Heart left ventricle (tissue), 16 donors: ENCODE data around the gene DHRS3. TPM values are rescaled to one million over a fixed set of nuclear protein-coding genes. Genes with fewer than 3 reads are reported as not detected.

Experiments
- ATAC-seq, 4 donors: fragments of 200-7000 bp; cut with Tn5 transposase; one replicate each; pipeline ENCODE4 v1.9.1; 2020 to 2022; ENCODE audit warnings: moderate library complexity in 4 of 4, mild to moderate bottlenecking in 3 of 4, moderate number of reproducible peaks in 1 of 4
- DNase-seq, 5 donors: peaks; one replicate each; pipeline ENCODE4 v3.0.0-alpha.2; 2020
- H3K27ac ChIP-seq, 12 donors: fragments of 200-600 bp; sonication (generic) in 4 of 12; one replicate each; pipeline versions ENCODE4 v1.5.0 to v1.8.0; 2016 to 2022; ENCODE audit warnings: mild to moderate bottlenecking in 2 of 12
- H3K27me3 ChIP-seq, 9 donors: fragments of 200-600 bp; sonication (generic) in 2 of 9; one replicate each; pipeline versions ENCODE4 v1.5.1 to v1.8.0; 2016 to 2022; ENCODE audit warnings: mild to moderate bottlenecking in 3 of 9
- H3K36me3 ChIP-seq, 9 donors: fragments of 200-600 bp; sonication (generic) in 2 of 9; one replicate each; pipeline versions ENCODE4 v1.5.0 to v1.8.0; 2018 to 2022; ENCODE audit warnings: mild to moderate bottlenecking in 2 of 9
- H3K4me1 ChIP-seq, 12 donors: fragments of 200-600 bp; sonication (generic) in 4 of 12; one replicate each; pipeline versions ENCODE4 v1.5.0 to v1.8.0; 2016 to 2022; ENCODE audit warnings: mild to moderate bottlenecking in 3 of 12
- H3K4me3 ChIP-seq, 12 donors: fragments of 200-600 bp; sonication (generic) in 4 of 12; one replicate each; pipeline versions ENCODE4 v1.5.0 to v1.8.0; 2017 to 2022; ENCODE audit warnings: mild to moderate bottlenecking in 9 of 12, moderate library complexity in 4 of 12
- H3K9me3 ChIP-seq, 12 donors: fragments of 200-600 bp; sonication (generic) in 4 of 12; one replicate each; pipeline versions ENCODE4 v1.5.0 to v1.8.0; 2016 to 2022; ENCODE audit warnings: mild to moderate bottlenecking in 1 of 12
- CTCF ChIP-seq, 12 donors: fragments of 200-600 bp; sonication (generic) in 4 of 12; IDR thresholded peaks; one replicate each; pipeline versions ENCODE4 v1.5.0 to v1.8.0; 2018 to 2022; ENCODE audit warnings: antibody characterized with exemption in 12 of 12, mild to moderate bottlenecking in 5 of 12
- POLR2A ChIP-seq, 2 donors: fragments of 450-650 bp; IDR thresholded peaks; one replicate each; pipeline ENCODE4 v1.6.1; 2017; ENCODE audit warnings: antibody characterized with exemption in 2 of 2, mild to moderate bottlenecking in 2 of 2, moderate library complexity in 2 of 2
- WGBS, 4 donors: extraction: QIAGEN DNeasy Blood & Tissue Kit in 2 of 4; methylation state at CpG; one replicate each; pipeline versions ENCODE4 v1.1.5 to v1.1.7; 2013 to 2018; 5-methylcytosine and 5-hydroxymethylcytosine counted together
- intact Hi-C, 10 donors: fragments of 100-400 bp; cut with DNase I; formaldehyde crosslinking; loops; one replicate each; pipeline versions ENCODE4 v1.11.1 to v1.14.2; 2022
- polyA plus RNA-seq, 2 donors: library from polyadenylated mRNA; stranded (reverse); fragments of 200-250 nt; gene quantifications; one replicate each; pipeline ENCODE4 v1.2.3, GENCODE V29; 2013
- total RNA-seq, 9 donors: library from RNA; depleted of rRNA in 2 of 9; stranded (reverse); fragments of >200 nt in 2 of 9; fragmentation: NEBNext Ultra II Directional in 3 of 9; extraction: Animal tissue kit (Norgen Biotek cat#: 25700) in 3 of 9; gene quantifications; one replicate each; pipeline versions ENCODE4 v1.1.0 to v1.2.4, GENCODE V29; 2016 to 2023
- donor health status: ischemic (EF 13 %, LVEDD 7.1; RV severe dilation, severe dysfunction).
- donor health status: healthy with polysubstance abuse.
- donor health status: DM: no; HTN: yes; CAD: no.
- donor health status: DM: no; HTN: no; CAD: no.
- donor health status: ischemic (EF 25% LVEDD 6.9; RV normal size, moderate dysfunction).
- donor health status: ischemic (EF 25% LVEDD 5.7; RV mildly dilated, moderate dysfunction).
- donor health status: healthy.
- donor health status: DM: yes; HTN: yes; CAD: no.
- donor health status: ischemic (EF 35%, LVEDD 5.7; RV mildly dilated, moderate dysfunction).
- donor health status: nonischemic (EF 11% LVEDD 7.7; RV severe dilation, severe dysfunction).
- donor health status: DM: yes; HTN: yes; CAD: no.
- donor health status: PGD.
- donor health status: ischemic (EF 29% LVEDD 5.4; RV normal size, mild dysfunction).
- donor health status: nonischemic (EF 23%, LVEDD 6.1; RV moderate dilation, normal function).

Gene DHRS3
- total and polyA plus RNA-seq, 11 donors, result 28.6 to 102 (median 59.9) TPM

GRCh38 chr1:12631571-12631970, 13.6 kb upstream of the DHRS3 start:
- intact Hi-C loops, result no loop called here
- TF ChIP-seq POLR2A (IDR thresholded peaks at IDR 0.05) (no peak), CTCF (IDR thresholded peaks at IDR 0.05) (no peak)
- no peak overlapping the region for H3K4me3 ChIP-seq
- DNase-seq, result no peak
- H3K36me3 ChIP-seq, result no peaks in the 10 kb centered on the region
- H3K9me3 ChIP-seq, result no peaks in the 10 kb centered on the region
- H3K27ac ChIP-seq, result no peak overlapping the region
- H3K4me1 ChIP-seq, result peaks cover 0 to 25% (median 13%) of the 10 kb centered on the region in 12 donors
- H3K27me3 ChIP-seq, result no peaks in the 10 kb centered on the region
- 97 to 100% (median 97%) methylated on average over 5 to 8 of the region's 8 CpGs for WGBS, 4 donors
- no peak for ATAC-seq

GRCh38 chr1:12630946-12631530, 13.0 kb upstream of the DHRS3 start:
- H3K4me1 ChIP-seq, result peaks cover 0 to 23% (median 8%) of the 10 kb centered on the region in 12 donors
- H3K9me3 ChIP-seq, result no peaks in the 10 kb centered on the region
- intact Hi-C loops, result no loop called here
- DNase-seq (no peak), ATAC-seq (peak in 1 of 4 donors; percentile 20)
- 72 to 92% (median 80%) methylated on average over 4 to 6 of the region's 6 CpGs for WGBS, 4 donors
- TF ChIP-seq CTCF (IDR thresholded peaks at IDR 0.05) (no peak), POLR2A (IDR thresholded peaks at IDR 0.05) (no peak)
- H3K27ac ChIP-seq, result no peak overlapping the region
- no peak overlapping the region for H3K4me3 ChIP-seq
- H3K36me3 ChIP-seq, result no peaks in the 10 kb centered on the region
- no peaks in the 10 kb centered on the region for H3K27me3 ChIP-seq

- TF ChIP-seq CTCF (IDR thresholded peaks at IDR 0.05), result no peak
- TF ChIP-seq POLR2A (IDR thresholded peaks at IDR 0.05), result no peak
- ATAC-seq (no peak), DNase-seq (no peak)
- Histone ChIP-seq H3K9me3 (no peaks in the 10 kb centered on the region), H3K4me1 (peaks cover 0 to 20% (median 7%) of the 10 kb centered on the region in 12 donors), H3K4me3 (no peak overlapping the region), H3K27ac (no peak overlapping the region), H3K36me3 (no peaks in the 10 kb centered on the region), H3K27me3 (no peaks in the 10 kb centered on the region)
- intact Hi-C loops, result loop anchor here in 3 of 10 donors (10.0 kb wide), 1 partner anchor 315 kb away; no protein-coding TSS in a partner anchor
- 84 to 93% (median 87%) methylated on average over 11 to 15 of the region's 15 CpGs for WGBS, 4 donors
These were observed 12.2 kb upstream of the DHRS3 start for GRCh38 chr1:12629985-12630760.

DNA sequence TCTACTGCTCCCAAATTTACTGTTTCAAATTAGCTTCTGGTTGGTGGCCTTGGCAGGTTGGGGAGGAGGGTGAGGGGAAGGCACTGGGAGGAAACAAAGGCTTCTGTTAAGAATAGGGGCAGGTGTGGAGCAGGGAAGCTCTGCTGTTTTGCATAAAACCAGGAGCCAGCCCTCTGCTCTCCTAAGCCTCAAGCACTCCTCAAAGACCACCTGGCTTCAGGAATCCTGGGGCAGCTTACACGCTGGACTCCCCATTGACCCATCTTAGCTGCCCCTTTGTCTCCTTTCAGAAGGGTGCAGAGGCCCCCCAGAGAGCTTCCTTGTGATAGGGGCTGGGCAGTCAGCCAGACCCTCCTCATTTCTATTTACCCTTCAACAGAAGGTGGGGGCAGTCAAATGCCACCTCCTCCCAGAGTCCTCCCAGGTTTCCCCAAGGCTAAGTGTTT, 11.5 kb upstream of the DHRS3 start:
- ATAC-seq, result no peak
- H3K9me3 ChIP-seq, result no peaks in the 10 kb centered on the region
- 86 to 100% (median 92%) methylated on average over 1 of the region's 1 CpG for WGBS, 4 donors
- peaks cover 0 to 17% (median 5%) of the 10 kb centered on the region in 12 donors for H3K4me1 ChIP-seq
- no peaks in the 10 kb centered on the region for H3K27me3 ChIP-seq
- intact Hi-C loops, result loop anchor here in 3 of 10 donors (10.0 kb wide), 1 partner anchor 315 kb away; no protein-coding TSS in a partner anchor
- no peak overlapping the region for H3K27ac ChIP-seq
- no peak for DNase-seq
- no peak overlapping the region for H3K4me3 ChIP-seq
- no peaks in the 10 kb centered on the region for H3K36me3 ChIP-seq
- TF ChIP-seq CTCF (IDR thresholded peaks at IDR 0.05) (no peak), POLR2A (IDR thresholded peaks at IDR 0.05) (no peak)
